ENCODE measurements around the gene MAMDC2. TPM values are rescaled to one million over a fixed set of nuclear protein-coding genes. Genes with fewer than 3 reads are reported as not detected.

The MAMDC2 gene
- total RNA-seq, 1 donor from 2014 or later: 13.4 TPM

- peak; percentile 43 for DNase-seq (ENCODE audit: low read depth)
- no peak for TF ChIP-seq CTCF (IDR thresholded peaks at IDR 0.05; ENCODE audit: insufficient read depth, low read length, poor library complexity, severe bottlenecking)
- H3K4me3 ChIP-seq (ENCODE audit: low read depth, low read length): no peak overlapping the region
- no peaks in the 10 kb centered on the region for H3K36me3 ChIP-seq (ENCODE audit: control insufficient read depth, insufficient read depth, low read length)
- H3K27me3 ChIP-seq (ENCODE audit: control insufficient read depth, insufficient read depth, low read length): no peaks in the 10 kb centered on the region
Observed at GRCh38 chr9:70081120-70081495, 37.5 kb downstream of the MAMDC2 start.

GRCh38 chr9:70083429-70083828 is 39.8 kb downstream of the MAMDC2 start:
- no peak for DNase-seq (ENCODE audit: low read depth)
- Histone ChIP-seq H3K27me3 (ENCODE audit: control insufficient read depth, insufficient read depth, low read length) (no peaks in the 10 kb centered on the region), H3K4me3 (ENCODE audit: low read depth, low read length) (no peak overlapping the region), H3K36me3 (ENCODE audit: control insufficient read depth, insufficient read depth, low read length) (no peaks in the 10 kb centered on the region)
- no peak for TF ChIP-seq CTCF (IDR thresholded peaks at IDR 0.05; ENCODE audit: insufficient read depth, low read length, poor library complexity, severe bottlenecking)

GRCh38 chr9:70085241-70085640 is 41.6 kb downstream of the MAMDC2 start:
- Histone ChIP-seq H3K36me3 (ENCODE audit: control insufficient read depth, insufficient read depth, low read length) (no peaks in the 10 kb centered on the region), H3K4me3 (ENCODE audit: low read depth, low read length) (no peak overlapping the region), H3K27me3 (ENCODE audit: control insufficient read depth, insufficient read depth, low read length) (no peaks in the 10 kb centered on the region)
- no peak for DNase-seq (ENCODE audit: low read depth)
- no peak for TF ChIP-seq CTCF (IDR thresholded peaks at IDR 0.05; ENCODE audit: insufficient read depth, low read length, poor library complexity, severe bottlenecking)

DNA sequence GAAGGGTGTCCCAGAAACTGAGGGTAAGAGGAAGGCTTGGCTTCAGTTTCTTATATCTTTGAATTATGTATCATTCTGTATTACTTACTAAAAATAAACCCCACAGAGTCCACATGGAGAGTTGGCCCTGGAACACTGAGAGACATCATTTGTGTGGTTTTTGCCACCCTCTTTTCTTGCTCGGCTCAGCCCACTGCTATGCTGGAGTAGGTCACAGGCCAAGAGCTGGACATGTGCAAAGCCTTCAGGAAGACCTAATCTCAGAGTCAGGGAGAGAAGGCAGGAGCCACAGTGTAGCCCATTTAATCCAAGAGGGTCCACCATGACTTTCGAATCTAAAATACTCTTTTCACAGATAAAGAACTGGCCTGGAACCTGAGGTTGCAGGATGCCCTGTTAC is 47.5 kb downstream of the MAMDC2 start:
- Histone ChIP-seq H3K36me3 (ENCODE audit: control insufficient read depth, insufficient read depth, low read length) (no peaks in the 10 kb centered on the region), H3K27me3 (ENCODE audit: control insufficient read depth, insufficient read depth, low read length) (no peaks in the 10 kb centered on the region), H3K4me3 (ENCODE audit: low read depth, low read length) (no peak overlapping the region)
- TF ChIP-seq CTCF (IDR thresholded peaks at IDR 0.05; ENCODE audit: insufficient read depth, low read length, poor library complexity, severe bottlenecking): no peak
- no peak for DNase-seq (ENCODE audit: low read depth)

DNA sequence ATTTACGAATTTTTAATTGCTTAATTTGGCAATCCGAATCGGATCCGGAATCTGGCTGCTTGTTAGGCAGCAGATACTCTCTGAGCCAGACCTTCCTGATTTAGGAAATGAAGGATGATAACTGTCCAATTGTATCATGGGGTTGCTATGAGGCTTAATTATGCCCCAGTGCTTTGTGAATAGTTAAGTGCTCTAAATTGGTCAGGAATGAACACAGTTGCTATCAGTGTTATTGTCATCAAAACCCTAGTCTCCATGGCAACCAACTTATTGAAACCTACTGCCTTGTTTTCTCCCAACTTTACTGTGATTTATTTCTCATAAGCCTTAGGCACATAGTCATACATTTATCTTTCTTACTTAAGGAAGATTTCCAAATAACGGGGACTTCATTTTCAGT is 47.9 kb downstream of the MAMDC2 start:
- H3K4me3 ChIP-seq (ENCODE audit: low read depth, low read length): no peak overlapping the region
- H3K36me3 ChIP-seq (ENCODE audit: control insufficient read depth, insufficient read depth, low read length): no peaks in the 10 kb centered on the region
- no peaks in the 10 kb centered on the region for H3K27me3 ChIP-seq (ENCODE audit: control insufficient read depth, insufficient read depth, low read length)
- TF ChIP-seq CTCF (IDR thresholded peaks at IDR 0.05; ENCODE audit: insufficient read depth, low read length, poor library complexity, severe bottlenecking): no peak
- no peak for DNase-seq (ENCODE audit: low read depth)

DNA sequence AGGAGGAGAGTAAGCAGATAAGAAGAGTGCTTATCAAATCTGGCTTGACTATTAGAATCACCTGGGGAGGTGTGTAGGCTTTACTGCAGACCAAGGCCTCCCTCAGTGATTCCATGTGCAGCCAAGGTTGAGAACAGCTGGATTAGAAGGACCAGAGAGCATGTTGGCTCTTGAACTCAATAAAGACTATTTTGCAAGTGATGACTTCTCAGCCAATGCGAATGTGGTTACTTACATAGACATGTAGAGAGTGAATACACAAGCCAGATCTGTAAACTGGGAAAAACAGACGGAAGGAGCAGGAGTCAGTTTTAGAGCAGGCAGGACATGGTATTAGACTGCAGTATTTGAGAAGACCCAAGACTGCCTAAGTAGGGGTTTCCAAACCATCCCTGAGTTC is 48.5 kb downstream of the MAMDC2 start:
- no peaks in the 10 kb centered on the region for H3K36me3 ChIP-seq (ENCODE audit: control insufficient read depth, insufficient read depth, low read length)
- DNase-seq (ENCODE audit: low read depth): no peak
- H3K27me3 ChIP-seq (ENCODE audit: control insufficient read depth, insufficient read depth, low read length): no peaks in the 10 kb centered on the region
- no peak for TF ChIP-seq CTCF (IDR thresholded peaks at IDR 0.05; ENCODE audit: insufficient read depth, low read length, poor library complexity, severe bottlenecking)
- no peak overlapping the region for H3K4me3 ChIP-seq (ENCODE audit: low read depth, low read length)
